WERI-Rb-1 (cell line): Measurements from ENCODE around the gene MARCO.

ENCODE experiments used
- DNase-seq: peaks from one replicate; pipeline ENCODE4 v3.0.0-alpha.2; 2020
- H3K27ac ChIP-seq: fragments of 250-450 bp; sonication (Bioruptor Pico); 2 replicates; pipeline ENCODE4 v1.5.1; 2020; ENCODE audit warnings: mild to moderate bottlenecking, moderate library complexity
- H3K27me3 ChIP-seq: fragments of 250-450 bp; sonication (Bioruptor Pico); 2 replicates; pipeline ENCODE4 v1.5.1; 2021; ENCODE audit warnings: mild to moderate bottlenecking, low read depth, moderate library complexity; ENCODE audit not compliant: insufficient read depth, severe bottlenecking
- H3K36me3 ChIP-seq: fragments of 250-450 bp; sonication (Bioruptor Pico); 2 replicates; pipeline ENCODE4 v1.5.1; 2020; ENCODE audit warnings: mild to moderate bottlenecking, moderate library complexity
- H3K4me3 ChIP-seq: 2 replicates; pipeline ENCODE4 v1.5.1; 2011; ENCODE audit warnings: low read depth, mild to moderate bottlenecking, control low read depth, low read length
- H3K9me3 ChIP-seq: fragments of 250-450 bp; sonication (Bioruptor Pico); 2 replicates; pipeline ENCODE4 v1.5.1; 2021; ENCODE audit warnings: mild to moderate bottlenecking, moderate library complexity; ENCODE audit not compliant: severe bottlenecking
- CTCF ChIP-seq: IDR thresholded peaks from 2 replicates; pipeline ENCODE4 v1.5.1; 2011; ENCODE audit warnings: low read depth, mild to moderate bottlenecking, control low read depth, inconsistent platforms, low read length

MARCO gene

GRCh38 chr2:118922254-118922653 lies 19.7 kb upstream of the MARCO start:
- Histone ChIP-seq H3K36me3 (no peaks in the 10 kb centered on the region), H3K27ac (no peak overlapping the region), H3K27me3 (no peaks in the 10 kb centered on the region), H3K4me3 (no peak overlapping the region), H3K9me3 (no peaks in the 10 kb centered on the region)
- TF ChIP-seq CTCF, result no peak
- DNase-seq, result no peak

- no peak for TF ChIP-seq CTCF
- Histone ChIP-seq H3K4me3 (no peak overlapping the region), H3K27ac (no peak overlapping the region), H3K36me3 (no peaks in the 10 kb centered on the region), H3K27me3 (no peaks in the 10 kb centered on the region), H3K9me3 (no peaks in the 10 kb centered on the region)
- no peak for DNase-seq
Measured at GRCh38 chr2:118923371-118923770, 18.6 kb upstream of the MARCO start.

GRCh38 chr2:118925476-118925875 lies 16.5 kb upstream of the MARCO start:
- Histone ChIP-seq H3K27me3 (no peaks in the 10 kb centered on the region), H3K4me3 (no peak overlapping the region), H3K27ac (no peak overlapping the region), H3K9me3 (no peaks in the 10 kb centered on the region), H3K36me3 (no peaks in the 10 kb centered on the region)
- TF ChIP-seq CTCF, result no peak
- DNase-seq, result no peak

GRCh38 chr2:118925981-118926380 lies 16.0 kb upstream of the MARCO start:
- DNase-seq, result no peak
- no peak overlapping the region for H3K4me3 ChIP-seq
- no peak for TF ChIP-seq CTCF
- H3K36me3 ChIP-seq, result no peaks in the 10 kb centered on the region
- no peaks in the 10 kb centered on the region for H3K27me3 ChIP-seq
- H3K27ac ChIP-seq, result no peak overlapping the region
- no peaks in the 10 kb centered on the region for H3K9me3 ChIP-seq

GRCh38 chr2:118929059-118929458 lies 12.9 kb upstream of the MARCO start:
- no peak for DNase-seq

More at GRCh38 chr2:118929059-118929458, 12.9 kb upstream of the MARCO start:
- no peak for TF ChIP-seq CTCF
- Histone ChIP-seq H3K9me3 (peaks cover 6% of the 10 kb centered on the region), H3K4me3 (no peak overlapping the region), H3K27me3 (no peaks in the 10 kb centered on the region), H3K27ac (no peak overlapping the region), H3K36me3 (no peaks in the 10 kb centered on the region)
